IMR-90 (cell line): ENCODE data around the gene RAD51B. TPM values are rescaled to one million over a fixed set of nuclear protein-coding genes. Genes with fewer than 3 reads are reported as not detected.
"Not testable (repeated sequence)": the region's sequence is repeated elsewhere in the genome, so short reads cannot be mapped to it uniquely, and the experiment has no call there.

Experiments
- ATAC-seq: fragments of 200-7000 bp; cut with Tn5 transposase; 2 replicates; pipeline ENCODE4 v1.9.1; 2020; ENCODE audit warnings: low read depth, mild to moderate bottlenecking, moderate library complexity
- BruUV-seq: library from RNA; stranded (reverse); fragments of 400-500 nt; replicated peaks from 2 replicates; lab custom pipeline; 2021; lab: Mats Ljungman, UMichigan
- CTCF ChIA-PET: fragments of 300-600 bp; formaldehyde crosslinking; extraction: SDS; loops from one replicate; lab custom pipeline; 2021; ENCODE audit warnings: antibody characterized with exemption; lab: Yijun Ruan, JAX
- POLR2A ChIA-PET: fragments of 300-600 bp; sonication (Branson Sonifier 250); formaldehyde crosslinking; loops from one replicate; lab custom pipeline; 2022; ENCODE audit warnings: antibody characterized with exemption; ENCODE audit not compliant: unreplicated experiment; lab: Charles Lee
- DNase-seq: peaks from one replicate; pipeline ENCODE4 v3.0.0; 2013
- H2AFZ ChIP-seq: replicated peaks from 2 replicates; pipeline ENCODE3; 2013; ENCODE audit warnings: low read length, mild to moderate bottlenecking; ENCODE audit not compliant: poor library complexity
- H2AK5ac ChIP-seq: 2 replicates; pipeline ENCODE4 v1.6.1; 2013; ENCODE audit warnings: low read depth, low read length, inconsistent platforms
- H2AK9ac ChIP-seq: replicated peaks from 2 replicates; pipeline ENCODE3; 2013; ENCODE audit warnings: mild to moderate bottlenecking, low read depth, low read length, moderate library complexity; ENCODE audit not compliant: poor library complexity
- H2BK120ac ChIP-seq: 2 replicates; pipeline ENCODE4 v1.6.1; 2013; ENCODE audit warnings: low read depth, low read length, inconsistent platforms
- H2BK15ac ChIP-seq: 3 replicates; pipeline ENCODE4 v1.6.1; 2013; ENCODE audit warnings: low read depth, low read length, inconsistent platforms
- H2BK20ac ChIP-seq: 2 replicates; pipeline ENCODE4 v1.6.1; 2013; ENCODE audit warnings: low read depth, mild to moderate bottlenecking, inconsistent platforms, low read length, moderate library complexity
- H2BK5ac ChIP-seq: 2 replicates; pipeline ENCODE4 v1.6.1; 2013; ENCODE audit warnings: mild to moderate bottlenecking, low read depth, low read length, inconsistent platforms; ENCODE audit not compliant: poor library complexity, severe bottlenecking
- H3K14ac ChIP-seq: replicated peaks from 2 replicates; pipeline ENCODE4 v1.6.1; 2013; ENCODE audit warnings: low read depth, low read length, inconsistent platforms
- H3K18ac ChIP-seq: 2 replicates; pipeline ENCODE4 v1.6.1; 2013; ENCODE audit warnings: low read depth, low read length, control low read depth
- H3K23ac ChIP-seq: 2 replicates; pipeline ENCODE4 v1.6.1; 2013; ENCODE audit warnings: low read depth, low read length, inconsistent platforms
- H3K27ac ChIP-seq: 2 replicates; pipeline ENCODE4 v1.5.1; 2013; ENCODE audit warnings: mild to moderate bottlenecking, control low read depth, low read length; ENCODE audit not compliant: insufficient read depth
- H3K27me3 ChIP-seq: 2 replicates; pipeline ENCODE4 v1.6.1; 2013; ENCODE audit warnings: low read length; ENCODE audit not compliant: control insufficient read depth, insufficient read depth
- H3K36me3 ChIP-seq: 2 replicates; pipeline ENCODE4 v1.6.1; 2013; ENCODE audit warnings: low read length, mixed read lengths; ENCODE audit not compliant: control insufficient read depth, insufficient read depth
- H3K4ac ChIP-seq: 2 replicates; pipeline ENCODE4 v1.6.1; 2013; ENCODE audit warnings: low read depth, low read length, inconsistent platforms
- H3K4me1 ChIP-seq: 2 replicates; pipeline ENCODE4 v1.6.1; 2013; ENCODE audit warnings: low read length, mixed read lengths; ENCODE audit not compliant: control insufficient read depth, insufficient read depth
- H3K4me2 ChIP-seq: 2 replicates; pipeline ENCODE4 v1.6.1; 2013; ENCODE audit warnings: low read depth, mild to moderate bottlenecking, control low read depth, low read length, moderate library complexity
- H3K4me3 ChIP-seq: 2 replicates; pipeline ENCODE4 v1.5.1; 2013; ENCODE audit warnings: low read depth, mild to moderate bottlenecking, control low read depth, low read length, moderate library complexity; ENCODE audit not compliant: insufficient read depth
- H3K56ac ChIP-seq: 2 replicates; pipeline ENCODE4 v1.6.1; 2013; ENCODE audit warnings: low read length, inconsistent platforms; ENCODE audit not compliant: insufficient read depth; ENCODE audit errors: extremely low read depth
- H3K79me1 ChIP-seq, 2 experiments: 2 replicates each; pipeline ENCODE4 v1.6.1; 2013; ENCODE audit warnings: low read length in 2 of 2, inconsistent platforms in 1 of 2, low read depth in 1 of 2
- H3K9ac ChIP-seq: 2 replicates; pipeline ENCODE4 v1.6.1; 2013; ENCODE audit warnings: low read depth, low read length, control low read depth
- H3K9me1 ChIP-seq: 2 replicates; pipeline ENCODE4 v1.6.1; 2013; ENCODE audit warnings: low read length, inconsistent platforms; ENCODE audit not compliant: insufficient read depth
- H3K9me3 ChIP-seq: 2 replicates; pipeline ENCODE4 v1.6.1; 2013; ENCODE audit warnings: low read length; ENCODE audit not compliant: control insufficient read depth, insufficient read depth
- H4K20me1 ChIP-seq: 2 replicates; pipeline ENCODE4 v1.6.1; 2013; ENCODE audit warnings: low read length, inconsistent platforms; ENCODE audit not compliant: insufficient read depth
- H4K5ac ChIP-seq: 2 replicates; pipeline ENCODE4 v1.6.1; 2013; ENCODE audit warnings: mild to moderate bottlenecking, low read depth, low read length, control low read depth
- H4K8ac ChIP-seq, 2 experiments: 2 replicates each; pipeline ENCODE4 v1.6.1; 2013; ENCODE audit warnings: low read depth in 2 of 2, low read length in 2 of 2, control low read depth in 1 of 2, inconsistent platforms in 1 of 2
- H4K91ac ChIP-seq: 2 replicates; pipeline ENCODE4 v1.6.1; 2013; ENCODE audit warnings: low read depth, low read length, inconsistent platforms; ENCODE audit not compliant: insufficient read depth
- FOS ChIP-seq: fragments of 150-350 bp; IDR thresholded peaks from 2 replicates; pipeline ENCODE4 v1.6.1; 2016; ENCODE audit warnings: low read depth, low read length
- RFX5 ChIP-seq: IDR thresholded peaks from 2 replicates; pipeline ENCODE4 v1.8.0; 2012; ENCODE audit warnings: low read depth, mild to moderate bottlenecking, low read length, moderate library complexity
- WGBS, 2 experiments: methylation state at CpG; one replicate each; pipeline versions ENCODE4 v1.1.5 to v1.1.7; 2013; ENCODE audit warnings: missing lambda C conversion rate in 2 of 2; ENCODE audit not compliant: insufficient read length in 1 of 2; ENCODE audit errors: extremely low coverage in 2 of 2; 5-methylcytosine and 5-hydroxymethylcytosine counted together
- dilution Hi-C: fragments of 300-500 bp; cut with HindIII; formaldehyde crosslinking; loops from one replicate; pipeline ENCODE4 v1.14.3; 2018; ENCODE audit warnings: low sequenced_read_pairs; ENCODE audit not compliant: unreplicated experiment
- in situ Hi-C: fragments of 300-500 bp; cut with MboI; formaldehyde crosslinking; loops from 3 replicates; pipeline ENCODE4 v1.14.3; 2019; ENCODE audit warnings: low sequenced_read_pairs, inconsistent platforms, mixed read lengths
- intact Hi-C: fragments of 100-400 bp; cut with micrococcal nuclease; formaldehyde crosslinking; loops from 2 replicates; pipeline ENCODE4 v1.10.0; 2022
- polyA plus RNA-seq, 3 experiments: library from polyadenylated mRNA; depleted of rRNA; stranded (reverse); fragments of >200 nt; gene quantifications; 2 replicates each; pipeline ENCODE4 v1.2.3, GENCODE V29; 2012; ENCODE audit warnings: low replicate concordance in 1 of 3
- total RNA-seq: library from RNA; depleted of rRNA; stranded (reverse); fragments of >200 nt; gene quantifications from 2 replicates; pipeline ENCODE4 v1.2.3, GENCODE V29; 2012

The RAD51B gene
- total and polyA plus RNA-seq, 2 of the 4 experiments (the other 2 are of a cell fraction) = 5.1 to 18.8 TPM

DNA sequence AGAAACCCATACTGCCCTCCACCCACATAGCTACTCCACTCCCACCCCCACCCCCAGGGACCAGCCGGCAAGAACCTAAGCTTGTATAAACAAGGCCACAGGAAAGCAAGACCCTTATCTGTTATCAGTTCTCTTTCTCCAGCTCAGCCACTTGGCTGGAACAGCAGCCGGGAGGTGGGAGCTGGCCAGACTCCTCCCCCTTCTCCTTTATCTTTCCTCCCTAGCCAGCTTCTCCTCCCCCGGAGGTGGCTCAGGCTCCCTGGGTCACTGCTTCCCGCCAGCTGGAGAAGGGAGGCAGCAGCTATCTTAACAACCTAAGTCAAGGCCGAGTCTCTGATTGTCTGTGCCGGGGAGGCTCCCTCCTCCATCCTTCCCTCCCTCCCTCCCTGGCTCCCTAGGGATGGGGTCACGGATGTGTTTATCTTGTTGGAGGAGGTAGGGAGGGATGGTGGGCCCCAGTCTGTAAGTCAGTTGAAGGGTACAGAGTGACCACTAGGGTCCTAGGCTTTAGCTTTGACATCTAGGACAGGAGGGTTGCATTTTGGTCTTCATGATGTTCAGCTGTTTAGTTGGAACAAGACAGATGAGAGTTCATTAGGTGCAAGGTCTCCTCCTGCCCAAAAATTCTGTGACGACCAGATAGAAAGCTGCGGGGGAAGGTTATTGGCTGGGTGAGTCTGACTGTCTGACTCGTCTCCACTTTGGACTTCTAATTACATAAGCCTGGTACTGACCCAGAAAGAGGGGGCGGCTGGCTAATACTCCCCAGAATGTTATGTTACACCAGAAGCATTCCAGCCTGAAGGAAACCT is 943.6 kb downstream of the RAD51B start:
- peak overlapping the region; percentile 57 for H2BK120ac ChIP-seq
- H3K36me3 ChIP-seq = no peaks in the 10 kb centered on the region
- H2AK5ac ChIP-seq = peak overlapping the region; percentile 47; the same call in 1 of the 2 replicates
- ATAC-seq = peak; percentile 87
- H3K4me2 ChIP-seq = peak overlapping the region; percentile 7; the same call in 1 of the 2 replicates
- peak overlapping the region; percentile 26 for H3K18ac ChIP-seq
- peak overlapping the region; percentile 28 for H2BK5ac ChIP-seq
- H3K27me3 ChIP-seq = no peaks in the 10 kb centered on the region; the same call in 1 of the 2 replicates
- BruUV-seq = no TSS peak
- peak overlapping the region; percentile 38; the same call in 1 of the 2 replicates for H4K91ac ChIP-seq
- no peak overlapping the region for H3K56ac ChIP-seq
- TF ChIP-seq FOS = 0 out of 2 replicates have a peak, but pooled peaks have one; percentile 32
- TF ChIP-seq RFX5 = no peak
- peak overlapping the region; percentile 20 to 42; a peak in 3 of 4 replicates for H4K8ac ChIP-seq
- WGBS, 2 experiments = no CpG with 5 or more reads among the region's 11 CpGs
- peak overlapping the region; percentile 32; the same call in 1 of the 2 replicates for H2BK20ac ChIP-seq
- H4K5ac ChIP-seq = peak overlapping the region; percentile 28; the same call in 1 of the 2 replicates
- peaks cover 7% of the 10 kb centered on the region; the same call in 1 of the 2 replicates for H3K9me1 ChIP-seq
- H3K4me3 ChIP-seq = no peak overlapping the region
- H2AFZ ChIP-seq = peak overlapping the region; percentile 77
- H3K9ac ChIP-seq = no peak overlapping the region
- DNase-seq = peak; percentile 76
- in situ Hi-C loops (no loop called here), intact Hi-C loops (no loop called here), dilution Hi-C loops (no loop called here)
- H3K14ac ChIP-seq = peak overlapping the region; percentile 16; the same call in 1 of the 2 replicates
- peak overlapping the region; percentile 12 for H3K4ac ChIP-seq
- ChIA-PET CTCF (interaction anchor here (0.6 kb wide), 1 partner anchor 11 kb away, joined by 3 read pairs; no protein-coding TSS in a partner anchor), POLR2A (interaction anchor here (0.6 kb wide), 2 partner anchors 13 to 30 kb away, joined by 3 to 5 read pairs; partner anchors contain the start of gene ZFP36L1)
- H3K27ac ChIP-seq = peak overlapping the region; percentile 28
- H3K9me3 ChIP-seq = no peaks in the 10 kb centered on the region
- no peaks in the 10 kb centered on the region for H4K20me1 ChIP-seq
- H3K79me1 ChIP-seq = no peaks in the 10 kb centered on the region
- peaks cover 13% of the 10 kb centered on the region for H3K4me1 ChIP-seq
- H2BK15ac ChIP-seq = peak overlapping the region; percentile 87; the same call in 2 of the 3 replicates
- H2AK9ac ChIP-seq = no peak overlapping the region
- no peak overlapping the region for H3K23ac ChIP-seq

DNA sequence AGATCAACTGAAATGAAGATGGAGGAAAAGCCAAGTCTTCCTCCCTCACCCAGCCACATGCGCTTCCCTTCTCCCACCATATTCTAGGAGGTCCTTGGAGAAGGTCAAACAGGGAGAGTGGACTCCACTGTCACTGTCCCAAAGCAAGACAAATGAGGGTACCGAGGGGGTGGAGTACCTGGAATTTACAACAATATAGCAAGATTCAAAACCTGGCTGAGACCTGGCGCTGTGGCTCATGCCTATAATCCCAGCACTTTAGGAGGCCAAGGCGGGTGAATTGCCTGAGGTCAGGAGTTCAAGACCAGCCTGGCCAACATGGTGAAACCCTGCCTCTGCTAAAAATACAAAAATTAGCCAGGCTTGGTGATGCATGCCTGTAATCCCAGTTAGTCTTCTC is 944.3 kb downstream of the RAD51B start:
- H2BK5ac ChIP-seq, H3K79me1 ChIP-seq, H3K9me3 ChIP-seq, H3K27me3 ChIP-seq, dilution Hi-C loops, H3K9ac ChIP-seq, CTCF ChIA-PET, BruUV-seq, H3K36me3 ChIP-seq, DNase-seq, H4K20me1 ChIP-seq, H3K9me1 ChIP-seq, H3K56ac ChIP-seq, in situ Hi-C loops, H3K4me3 ChIP-seq, intact Hi-C loops, H3K4ac ChIP-seq, ATAC-seq, POLR2A ChIA-PET: not testable (repeated sequence)
- H2BK15ac ChIP-seq = peak overlapping the region; percentile 71; the same call in 1 of the 3 replicates
- H2BK20ac ChIP-seq = 0 out of 2 replicates have a peak overlapping the region, but pooled peaks have one; percentile 37
- WGBS, 2 experiments = 100% methylated on average over 2 of the region's 4 CpGs; no CpG with 5 or more reads in 1 of the 2 experiments
- H4K91ac ChIP-seq = peak overlapping the region; percentile 62; the same call in 1 of the 2 replicates
- peak overlapping the region in 1 of 2 experiments; percentile 59; a peak in 2 of 4 replicates for H4K8ac ChIP-seq
- H3K27ac ChIP-seq = 0 out of 2 replicates have a peak overlapping the region, but pooled peaks have one; percentile 28
- H2BK120ac ChIP-seq = 0 out of 2 replicates have a peak overlapping the region, but pooled peaks have one; percentile 26
- H2AK5ac ChIP-seq = peak overlapping the region; percentile 35; the same call in 1 of the 2 replicates
- peak overlapping the region; percentile 32; the same call in 1 of the 2 replicates for H3K23ac ChIP-seq
- H2AFZ ChIP-seq = peak overlapping the region; percentile 9
- H3K14ac ChIP-seq = peak overlapping the region; percentile 70; the same call in 1 of the 2 replicates
- H3K18ac ChIP-seq = peak overlapping the region; percentile 94; the same call in 1 of the 2 replicates
- 0 out of 2 replicates have a peak overlapping the region, but pooled peaks have one; percentile 29 for H3K4me2 ChIP-seq
- H3K4me1 ChIP-seq = peaks cover 13% of the 10 kb centered on the region
- H2AK9ac ChIP-seq = peak overlapping the region; percentile 86
- H4K5ac ChIP-seq = peak overlapping the region; percentile 52; the same call in 1 of the 2 replicates
